HepG2 (cell line): ENCODE measurements around the gene CDRT4. TPM values are rescaled to one million over a fixed set of nuclear protein-coding genes. Genes with fewer than 3 reads are reported as not detected.

Source experiments
- ATAC-seq: fragments of 200-7000 bp; cut with Tn5 transposase; 3 replicates; pipeline ENCODE4 v1.9.1; 2020; ENCODE audit warnings: mild to moderate bottlenecking, moderate library complexity
- BruUV-seq: library from RNA; stranded (reverse); fragments of 400-500 nt; replicated peaks from 2 replicates; lab custom pipeline; 2021; lab: Mats Ljungman, UMichigan
- CTCF ChIA-PET: fragments of 300-600 bp; formaldehyde crosslinking; extraction: SDS; loops from one replicate; lab custom pipeline; 2021; ENCODE audit warnings: low total read pairs, inconsistent platforms, low intra/inter-chr PET ratio; lab: Yijun Ruan, JAX
- POLR2A ChIA-PET: fragments of 350-600 bp; sonication (Branson Sonifier 250); formaldehyde crosslinking; loops from one replicate; lab custom pipeline; 2020; ENCODE audit warnings: antibody characterized with exemption, inconsistent platforms; lab: Yijun Ruan, JAX
- DNase-seq: peaks from one replicate; pipeline ENCODE4 v3.0.0-alpha.2; 2015; ENCODE audit warnings: low spot score
- FAIRE-seq: peaks from 3 replicates; lab custom pipeline; 2011; peaks lifted over from hg19 to GRCh38; lab: Jason Lieb, UNC
- H2AFZ ChIP-seq: one replicate; pipeline ENCODE4 v1.6.1; 2011; ENCODE audit warnings: low read length, inconsistent platforms
- H3K27ac ChIP-seq: fragments of 300-600 bp; 3 replicates; pipeline ENCODE4 v1.8.0; 2011; ENCODE audit warnings: mixed run types, mild to moderate bottlenecking, mixed read lengths, low read length, inconsistent platforms; ENCODE audit not compliant: insufficient read depth; ENCODE audit errors: extremely low read length
- H3K27me3 ChIP-seq, 2 experiments: fragments of 200-600 bp in 1 of 2; 2 replicates in 1 of 2; 3 replicates in 1 of 2; pipeline versions ENCODE4 v1.6.0 to v1.8.0; 2011; ENCODE audit warnings: low read length in 2 of 2, mild to moderate bottlenecking in 2 of 2, moderate library complexity in 2 of 2, inconsistent platforms in 1 of 2; ENCODE audit not compliant: insufficient read depth in 2 of 2, control insufficient read depth in 1 of 2
- H3K36me3 ChIP-seq, 2 experiments: fragments of 200-600 bp in 1 of 2; replicated peaks in 1 of 2; 2 replicates in 1 of 2; 3 replicates in 1 of 2; pipeline versions ENCODE4 v1.5.1 to v1.8.0; 2011; ENCODE audit warnings: low read length in 2 of 2, inconsistent platforms in 1 of 2; ENCODE audit not compliant: insufficient read depth in 2 of 2, control insufficient read depth in 1 of 2
- H3K4me1 ChIP-seq: 2 replicates; pipeline ENCODE4 v1.5.1; 2012; ENCODE audit warnings: low read length, inconsistent platforms; ENCODE audit not compliant: insufficient read depth
- H3K4me2 ChIP-seq: 2 replicates; pipeline ENCODE4 v1.6.0; 2011; ENCODE audit warnings: low read depth, low read length, inconsistent platforms
- H3K4me3 ChIP-seq, 3 experiments: fragments of 200-600 bp in 1 of 3; sonication (generic), shearing (Covaris generic) in 1 of 3; replicated peaks in 1 of 3; 2 replicates each; pipeline ENCODE4 v1.5.1; 2011 to 2016; ENCODE audit warnings: low read length in 3 of 3, inconsistent platforms in 2 of 3, low read depth in 2 of 3, mild to moderate bottlenecking in 2 of 3, control low read depth in 1 of 3, mixed read lengths in 1 of 3; ENCODE audit not compliant: insufficient read depth in 1 of 3
- H3K79me2 ChIP-seq: one replicate; pipeline ENCODE4 v1.6.1; 2011; ENCODE audit warnings: low read length, inconsistent platforms; ENCODE audit not compliant: insufficient read depth
- H3K9ac ChIP-seq: 2 replicates; pipeline ENCODE4 v1.6.0; 2011; ENCODE audit warnings: mild to moderate bottlenecking, low read depth, low read length, inconsistent platforms; ENCODE audit not compliant: insufficient read depth
- H3K9me3 ChIP-seq: 2 replicates; pipeline ENCODE4 v1.5.1; 2012; ENCODE audit warnings: mild to moderate bottlenecking, low read length
- H4K20me1 ChIP-seq: 2 replicates; pipeline ENCODE4 v1.6.0; 2011; ENCODE audit warnings: inconsistent platforms, mild to moderate bottlenecking, low read length, moderate library complexity; ENCODE audit not compliant: insufficient read depth
- ELF3 ChIP-seq: IDR thresholded peaks from 2 replicates; pipeline ENCODE4 v1.6.1; 2016; ENCODE audit warnings: missing genetic modification reagents, missing compliant biosample characterization
- HMGA1 ChIP-seq: sonication (generic); formaldehyde crosslinking; conservative IDR thresholded peaks from 2 replicates; pipeline ENCODE4 v1.4.0; 2020; ENCODE audit warnings: missing genetic modification reagents
- MAFF ChIP-seq: IDR thresholded peaks from 2 replicates; pipeline ENCODE4 v1.6.1; 2011; ENCODE audit warnings: low read depth, low read length, improper control_type of control experiment
- MBNL3 ChIP-seq: fragments of 250-450 bp; sonication (Bioruptor Pico); conservative IDR thresholded peaks from 2 replicates; pipeline ENCODE4 v1.8.0; 2022; ENCODE audit warnings: mild to moderate bottlenecking, inconsistent platforms
- NPAS2 ChIP-seq: sonication (generic); formaldehyde crosslinking; IDR thresholded peaks from 2 replicates; pipeline ENCODE4 v1.8.0; 2022; ENCODE audit warnings: mild to moderate bottlenecking, missing genetic modification reagents, borderline replicate concordance
- TIGD3 ChIP-seq: sonication (generic); formaldehyde crosslinking; IDR thresholded peaks from 2 replicates; pipeline ENCODE4 v1.5.1; 2020; ENCODE audit warnings: mild to moderate bottlenecking, missing genetic modification reagents, borderline replicate concordance
- ZNF83 ChIP-seq: sonication (generic); formaldehyde crosslinking; IDR thresholded peaks from 2 replicates; pipeline ENCODE4 v1.4.0; 2020; ENCODE audit warnings: missing genetic modification reagents, mild to moderate bottlenecking, borderline replicate concordance
- ZNF883 ChIP-seq: sonication (generic); formaldehyde crosslinking; IDR thresholded peaks from 2 replicates; pipeline ENCODE4 v1.5.1; 2020; ENCODE audit warnings: mild to moderate bottlenecking, missing genetic modification reagents; ENCODE audit errors: not compliant biosample characterization
- ZSCAN20 ChIP-seq: sonication (generic); formaldehyde crosslinking; IDR thresholded peaks from 2 replicates; pipeline ENCODE4 v1.4.0; 2020; ENCODE audit warnings: missing genetic modification reagents, mild to moderate bottlenecking, borderline replicate concordance
- WGBS: methylation state at CpG from one replicate; pipeline ENCODE4 v1.1.6; 2017; ENCODE audit warnings: low lambda C conversion rate; 5-methylcytosine and 5-hydroxymethylcytosine counted together
- in situ Hi-C: cut with HindIII; loops from 2 replicates; pipeline ENCODE4 v1.10.0; 2017; ENCODE audit warnings: low pct_unique_long_range_greater_than_20kb; ENCODE audit not compliant: extremely low pct_ligation_motif_present
- intact Hi-C: fragments of 100-400 bp; cut with micrococcal nuclease; formaldehyde crosslinking; loops from one replicate; pipeline ENCODE4 v1.10.0; 2022; ENCODE audit not compliant: unreplicated experiment
- polyA plus RNA-seq, 8 experiments: library from polyadenylated mRNA; depleted of rRNA in 3 of 8; stranded (reverse) in 7 of 8; unstranded in 1 of 8; fragments of >200 nt; fragmentation: Illumina TruSeq in 4 of 8; extraction: Trizol in 4 of 8; gene quantifications; 2 replicates each; pipeline versions ENCODE4 v1.2.1 to v1.2.3, GENCODE V29; 2011 to 2016; ENCODE audit warnings: low read depth in 4 of 8, missing spikeins in 1 of 8, mixed read lengths in 1 of 8; ENCODE audit not compliant: insufficient read depth in 1 of 8
- total RNA-seq, 5 experiments: library from RNA; depleted of rRNA; stranded (reverse); fragments of >200 nt; fragmentation: Illumina TruSeq; extraction: Trizol; gene quantifications; 2 replicates each; pipeline ENCODE4 v1.2.3, GENCODE V29; 2016; ENCODE audit warnings: low read depth in 1 of 5
- TF ChIP-seq, protein P1 (sequence below): sonication (generic); formaldehyde crosslinking; IDR thresholded peaks from 2 replicates; pipeline ENCODE4 v1.4.0; 2020; ENCODE audit warnings: mild to moderate bottlenecking, missing genetic modification reagents
- TF ChIP-seq, protein P2 (sequence below): IDR thresholded peaks from 2 replicates; pipeline ENCODE4 v1.4.0; 2020; ENCODE audit warnings: mild to moderate bottlenecking, missing genetic modification reagents

The CDRT4 gene
- total and polyA plus RNA-seq, 2 of the 13 experiments (the other 11 are each of a cell fraction or from before 2014, with no cell fraction given), result 5.8 to 12.1 TPM

DNA sequence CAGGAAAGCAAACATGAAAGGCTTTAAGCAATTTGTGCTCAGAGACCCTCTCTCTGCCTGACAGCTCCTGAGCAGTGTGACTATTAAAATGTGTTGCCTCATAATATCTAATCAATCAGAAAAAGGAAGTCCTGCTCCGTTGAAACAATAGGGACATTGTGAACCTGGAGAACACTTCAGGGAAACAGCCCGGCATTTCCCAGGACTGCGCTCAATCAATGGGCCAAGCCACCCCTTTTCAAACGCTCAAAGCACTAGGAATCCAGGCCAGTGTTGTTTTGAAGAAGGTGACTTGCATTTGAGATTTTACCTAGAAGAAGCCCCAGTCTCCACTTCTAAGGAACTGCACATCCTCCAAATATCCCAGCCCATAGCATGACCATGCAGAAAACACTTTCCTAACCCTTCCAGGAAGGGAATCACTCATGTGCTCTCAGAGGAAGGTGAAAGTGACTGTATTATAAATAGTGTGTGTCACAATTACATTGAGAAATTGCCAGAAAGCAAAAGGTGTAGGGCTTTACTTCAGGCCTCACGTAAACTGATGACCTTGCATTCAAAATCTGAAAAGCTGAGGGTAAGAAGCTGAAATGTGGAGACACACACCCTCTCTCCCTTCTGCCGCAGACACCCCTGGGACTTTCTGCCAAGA lies 19.4 kb downstream of the CDRT4 start:
- H3K79me2 ChIP-seq, result no peaks in the 10 kb centered on the region
- no peaks in the 10 kb centered on the region for H4K20me1 ChIP-seq
- FAIRE-seq, result no peak
- H3K4me3 ChIP-seq, result no peak overlapping the region
- H3K4me1 ChIP-seq, result no peaks in the 10 kb centered on the region
- intact Hi-C loops, result loop anchor here (5.0 kb wide), 1 partner anchor 186 kb away; no protein-coding TSS in a partner anchor
- DNase-seq, result no peak
- H2AFZ ChIP-seq, result no peak overlapping the region
- H3K27ac ChIP-seq, result no peak overlapping the region
- in situ Hi-C loops, result no loop called here
- no peak overlapping the region for H3K9ac ChIP-seq
- H3K9me3 ChIP-seq, result no peaks in the 10 kb centered on the region
- peaks cover 13 to 16% of the 10 kb centered on the region in 2 experiments; a peak in 4 of 5 replicates for H3K36me3 ChIP-seq
- WGBS, result 88% methylated on average over 6 of the region's 6 CpGs
- ChIA-PET POLR2A (no interaction called here), CTCF (no interaction called here)
- H3K4me2 ChIP-seq, result no peak overlapping the region
- no peak for ATAC-seq
- no TSS peak for BruUV-seq
- no peaks in the 10 kb centered on the region for H3K27me3 ChIP-seq
- TF ChIP-seq, protein P1, sequence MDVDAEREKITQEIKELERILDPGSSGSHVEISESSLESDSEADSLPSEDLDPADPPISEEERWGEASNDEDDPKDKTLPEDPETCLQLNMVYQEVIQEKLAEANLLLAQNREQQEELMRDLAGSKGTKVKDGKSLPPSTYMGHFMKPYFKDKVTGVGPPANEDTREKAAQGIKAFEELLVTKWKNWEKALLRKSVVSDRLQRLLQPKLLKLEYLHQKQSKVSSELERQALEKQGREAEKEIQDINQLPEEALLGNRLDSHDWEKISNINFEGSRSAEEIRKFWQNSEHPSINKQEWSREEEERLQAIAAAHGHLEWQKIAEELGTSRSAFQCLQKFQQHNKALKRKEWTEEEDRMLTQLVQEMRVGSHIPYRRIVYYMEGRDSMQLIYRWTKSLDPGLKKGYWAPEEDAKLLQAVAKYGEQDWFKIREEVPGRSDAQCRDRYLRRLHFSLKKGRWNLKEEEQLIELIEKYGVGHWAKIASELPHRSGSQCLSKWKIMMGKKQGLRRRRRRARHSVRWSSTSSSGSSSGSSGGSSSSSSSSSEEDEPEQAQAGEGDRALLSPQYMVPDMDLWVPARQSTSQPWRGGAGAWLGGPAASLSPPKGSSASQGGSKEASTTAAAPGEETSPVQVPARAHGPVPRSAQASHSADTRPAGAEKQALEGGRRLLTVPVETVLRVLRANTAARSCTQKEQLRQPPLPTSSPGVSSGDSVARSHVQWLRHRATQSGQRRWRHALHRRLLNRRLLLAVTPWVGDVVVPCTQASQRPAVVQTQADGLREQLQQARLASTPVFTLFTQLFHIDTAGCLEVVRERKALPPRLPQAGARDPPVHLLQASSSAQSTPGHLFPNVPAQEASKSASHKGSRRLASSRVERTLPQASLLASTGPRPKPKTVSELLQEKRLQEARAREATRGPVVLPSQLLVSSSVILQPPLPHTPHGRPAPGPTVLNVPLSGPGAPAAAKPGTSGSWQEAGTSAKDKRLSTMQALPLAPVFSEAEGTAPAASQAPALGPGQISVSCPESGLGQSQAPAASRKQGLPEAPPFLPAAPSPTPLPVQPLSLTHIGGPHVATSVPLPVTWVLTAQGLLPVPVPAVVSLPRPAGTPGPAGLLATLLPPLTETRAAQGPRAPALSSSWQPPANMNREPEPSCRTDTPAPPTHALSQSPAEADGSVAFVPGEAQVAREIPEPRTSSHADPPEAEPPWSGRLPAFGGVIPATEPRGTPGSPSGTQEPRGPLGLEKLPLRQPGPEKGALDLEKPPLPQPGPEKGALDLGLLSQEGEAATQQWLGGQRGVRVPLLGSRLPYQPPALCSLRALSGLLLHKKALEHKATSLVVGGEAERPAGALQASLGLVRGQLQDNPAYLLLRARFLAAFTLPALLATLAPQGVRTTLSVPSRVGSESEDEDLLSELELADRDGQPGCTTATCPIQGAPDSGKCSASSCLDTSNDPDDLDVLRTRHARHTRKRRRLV (CRISPR knock-in tag), result no peak
- TF ChIP-seq ZSCAN20 (CRISPR knock-in tag), result no peak
- TF ChIP-seq ZNF83 (CRISPR knock-in tag), result no peak
- no peak for TF ChIP-seq TIGD3
- no peak for TF ChIP-seq MBNL3 (CRISPR knock-in tag)
- 0 out of 2 replicates have a peak, but pooled peaks have one; percentile 34 for TF ChIP-seq MAFF
- TF ChIP-seq, protein P2, sequence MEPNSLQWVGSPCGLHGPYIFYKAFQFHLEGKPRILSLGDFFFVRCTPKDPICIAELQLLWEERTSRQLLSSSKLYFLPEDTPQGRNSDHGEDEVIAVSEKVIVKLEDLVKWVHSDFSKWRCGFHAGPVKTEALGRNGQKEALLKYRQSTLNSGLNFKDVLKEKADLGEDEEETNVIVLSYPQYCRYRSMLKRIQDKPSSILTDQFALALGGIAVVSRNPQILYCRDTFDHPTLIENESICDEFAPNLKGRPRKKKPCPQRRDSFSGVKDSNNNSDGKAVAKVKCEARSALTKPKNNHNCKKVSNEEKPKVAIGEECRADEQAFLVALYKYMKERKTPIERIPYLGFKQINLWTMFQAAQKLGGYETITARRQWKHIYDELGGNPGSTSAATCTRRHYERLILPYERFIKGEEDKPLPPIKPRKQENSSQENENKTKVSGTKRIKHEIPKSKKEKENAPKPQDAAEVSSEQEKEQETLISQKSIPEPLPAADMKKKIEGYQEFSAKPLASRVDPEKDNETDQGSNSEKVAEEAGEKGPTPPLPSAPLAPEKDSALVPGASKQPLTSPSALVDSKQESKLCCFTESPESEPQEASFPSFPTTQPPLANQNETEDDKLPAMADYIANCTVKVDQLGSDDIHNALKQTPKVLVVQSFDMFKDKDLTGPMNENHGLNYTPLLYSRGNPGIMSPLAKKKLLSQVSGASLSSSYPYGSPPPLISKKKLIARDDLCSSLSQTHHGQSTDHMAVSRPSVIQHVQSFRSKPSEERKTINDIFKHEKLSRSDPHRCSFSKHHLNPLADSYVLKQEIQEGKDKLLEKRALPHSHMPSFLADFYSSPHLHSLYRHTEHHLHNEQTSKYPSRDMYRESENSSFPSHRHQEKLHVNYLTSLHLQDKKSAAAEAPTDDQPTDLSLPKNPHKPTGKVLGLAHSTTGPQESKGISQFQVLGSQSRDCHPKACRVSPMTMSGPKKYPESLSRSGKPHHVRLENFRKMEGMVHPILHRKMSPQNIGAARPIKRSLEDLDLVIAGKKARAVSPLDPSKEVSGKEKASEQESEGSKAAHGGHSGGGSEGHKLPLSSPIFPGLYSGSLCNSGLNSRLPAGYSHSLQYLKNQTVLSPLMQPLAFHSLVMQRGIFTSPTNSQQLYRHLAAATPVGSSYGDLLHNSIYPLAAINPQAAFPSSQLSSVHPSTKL (CRISPR knock-in tag), result no peak
- no peak for TF ChIP-seq ELF3 (CRISPR knock-in tag)
- TF ChIP-seq NPAS2, result no peak
- TF ChIP-seq HMGA1 (CRISPR knock-in tag), result no peak
- TF ChIP-seq ZNF883 (CRISPR knock-in tag), result no peak
